ENCODE data around the gene RBMS3. TPM values are rescaled to one million over a fixed set of nuclear protein-coding genes. Genes with fewer than 3 reads are reported as not detected.
A peak's percentile ranks its signal among the peaks of the same experiment; 100 is the strongest.

RBMS3 gene
- total and polyA plus RNA-seq, 2 experiments from 2014 or later = 3.2 to 7.4 TPM

- no peak for TF ChIP-seq REST (IDR thresholded peaks at IDR 0.05; ENCODE audit: unreplicated experiment)
- no peak for TF ChIP-seq ZNF114 (CRISPR knock-in tag; IDR thresholded peaks at IDR 0.05)
- TF ChIP-seq POLR2AphosphoS5 (IDR thresholded peaks at IDR 0.05; ENCODE audit: low read depth) = no peak
- TF ChIP-seq EZH2 (IDR thresholded peaks at IDR 0.05; ENCODE audit: low read depth, unreplicated experiment) = no peak
- TF ChIP-seq JUNB (IDR thresholded peaks at IDR 0.05; ENCODE audit: unreplicated experiment) = no peak
- TF ChIP-seq CREB1 (CRISPR knock-in tag; IDR thresholded peaks at IDR 0.05; ENCODE audit: low read depth) = no peak
- TF ChIP-seq ETS1 (IDR thresholded peaks at IDR 0.05) = no peak
- no peak for TF ChIP-seq ZNF331 (CRISPR knock-in tag; IDR thresholded peaks at IDR 0.05; ENCODE audit: low read depth)
- TF ChIP-seq CTCF (conservative IDR thresholded peaks at IDR 0.05; ENCODE audit: low read depth in 2 of 2) = no peak
- TF ChIP-seq NANOG (IDR thresholded peaks at IDR 0.05; ENCODE audit: borderline replicate concordance) = no peak
- TF ChIP-seq STAT1 (IDR thresholded peaks at IDR 0.05; ENCODE audit: unreplicated experiment) = no peak
- peak overlapping the region; percentile 74 for H3K27ac Mint-ChIP-seq
- peak overlapping the region; percentile 50 for H3K27ac ChIP-seq (ENCODE audit: low read depth)
These were observed 413.5 kb downstream of the RBMS3 start for GRCh38 chr3:29694331-29694730.

More at GRCh38 chr3:29694331-29694730, 413.5 kb downstream of the RBMS3 start:
- no peaks in the 10 kb centered on the region for H3F3A ChIP-seq (replicated peaks; ENCODE audit: low read depth)
- Mint-ChIP-seq H3K4me3 (no peak overlapping the region), H3K27me3 (ENCODE audit: insufficient read depth, low read depth, poor library complexity) (peaks cover 2% of the 10 kb centered on the region), H3K36me3 (ENCODE audit: low read depth) (no peaks in the 10 kb centered on the region), H3K4me1 (peaks cover 36% of the 10 kb centered on the region), H3K9me3 (no peaks in the 10 kb centered on the region; the same call in 2 of the 3 replicates)
- H2AFZ ChIP-seq = no peak overlapping the region
- no peaks in the 10 kb centered on the region for H3K27me3 ChIP-seq (ENCODE audit: insufficient read depth)
- no peaks in the 10 kb centered on the region for H4K20me1 ChIP-seq (replicated peaks; ENCODE audit: insufficient read depth)
- no peak overlapping the region for H3K4me3 ChIP-seq
- no peaks in the 10 kb centered on the region for H3K79me2 ChIP-seq (replicated peaks; ENCODE audit: insufficient read depth)
- DNase-seq (ENCODE audit: low spot score) (no peak), ATAC-seq (peak; percentile 24; the same call in 2 of the 3 replicates)
- H3K36me3 ChIP-seq (ENCODE audit: insufficient read depth) = no peaks in the 10 kb centered on the region
- no peak overlapping the region for H3K4me2 ChIP-seq
- H3K4me1 ChIP-seq (ENCODE audit: insufficient read depth) = peaks cover 24% of the 10 kb centered on the region
- H3K9me2 ChIP-seq (ENCODE audit: insufficient read depth) = no peaks in the 10 kb centered on the region
